ENCODE measurements around the gene ORC4.

Gene ORC4

DNA sequence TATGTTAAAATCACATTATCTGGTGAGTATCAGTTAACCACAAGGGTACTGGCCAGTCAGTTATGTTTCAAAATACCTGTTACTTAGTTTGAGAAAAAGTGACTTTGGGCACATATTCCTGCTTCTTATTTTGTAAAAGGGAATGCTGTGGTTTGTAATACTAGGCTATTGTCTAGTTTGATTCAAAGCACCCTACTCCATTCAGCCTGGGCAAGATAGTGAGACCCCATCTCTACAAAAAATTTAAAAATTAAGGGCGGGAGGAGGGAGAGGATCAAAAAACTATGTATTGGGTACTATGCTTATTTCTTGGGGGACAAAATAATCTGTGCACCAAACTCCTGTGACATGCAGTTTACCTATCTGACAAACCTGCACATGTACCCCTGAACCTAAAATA, 19.2 kb upstream of the ORC4 start:
- Mint-ChIP-seq H3K4me3 (no peak overlapping the region), H3K36me3 (ENCODE audit: low read depth) (peaks cover 10% of the 10 kb centered on the region), H3K4me1 (peaks cover 4% of the 10 kb centered on the region), H3K9me3 (no peaks in the 10 kb centered on the region), H3K27ac (no peak overlapping the region), H3K27me3 (ENCODE audit: low read depth) (no peaks in the 10 kb centered on the region)
- TF ChIP-seq, protein P1, sequence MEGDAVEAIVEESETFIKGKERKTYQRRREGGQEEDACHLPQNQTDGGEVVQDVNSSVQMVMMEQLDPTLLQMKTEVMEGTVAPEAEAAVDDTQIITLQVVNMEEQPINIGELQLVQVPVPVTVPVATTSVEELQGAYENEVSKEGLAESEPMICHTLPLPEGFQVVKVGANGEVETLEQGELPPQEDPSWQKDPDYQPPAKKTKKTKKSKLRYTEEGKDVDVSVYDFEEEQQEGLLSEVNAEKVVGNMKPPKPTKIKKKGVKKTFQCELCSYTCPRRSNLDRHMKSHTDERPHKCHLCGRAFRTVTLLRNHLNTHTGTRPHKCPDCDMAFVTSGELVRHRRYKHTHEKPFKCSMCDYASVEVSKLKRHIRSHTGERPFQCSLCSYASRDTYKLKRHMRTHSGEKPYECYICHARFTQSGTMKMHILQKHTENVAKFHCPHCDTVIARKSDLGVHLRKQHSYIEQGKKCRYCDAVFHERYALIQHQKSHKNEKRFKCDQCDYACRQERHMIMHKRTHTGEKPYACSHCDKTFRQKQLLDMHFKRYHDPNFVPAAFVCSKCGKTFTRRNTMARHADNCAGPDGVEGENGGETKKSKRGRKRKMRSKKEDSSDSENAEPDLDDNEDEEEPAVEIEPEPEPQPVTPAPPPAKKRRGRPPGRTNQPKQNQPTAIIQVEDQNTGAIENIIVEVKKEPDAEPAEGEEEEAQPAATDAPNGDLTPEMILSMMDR (IDR thresholded peaks at IDR 0.05; ENCODE audit: unreplicated experiment in 3 of 3), result no peak

DNA sequence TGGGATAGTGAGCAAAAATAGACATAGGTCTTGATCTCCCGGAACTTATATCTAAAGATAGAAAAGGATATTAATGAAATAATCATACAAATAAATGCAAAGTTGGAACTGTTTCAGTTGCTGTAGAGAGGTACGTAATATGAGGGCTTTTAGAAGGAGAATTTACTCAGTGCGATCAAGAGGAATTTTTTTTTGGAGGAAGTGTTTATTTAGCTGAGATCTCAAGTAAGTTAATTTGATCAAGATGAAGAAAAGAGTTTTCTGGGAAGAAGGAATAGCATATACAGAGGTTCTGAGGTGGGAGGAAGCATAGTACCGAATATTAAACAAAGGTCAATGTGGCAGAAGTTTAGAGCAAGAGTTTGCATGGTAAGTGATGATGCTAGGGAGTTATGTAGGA, 11.7 kb upstream of the ORC4 start:
- H3K36me3 Mint-ChIP-seq (ENCODE audit: low read depth), result no peaks in the 10 kb centered on the region
- H3K27me3 Mint-ChIP-seq (ENCODE audit: low read depth), result no peaks in the 10 kb centered on the region
- TF ChIP-seq, protein P1 (IDR thresholded peaks at IDR 0.05; ENCODE audit: unreplicated experiment in 3 of 3), result no peak
- no peak overlapping the region for H3K27ac Mint-ChIP-seq
- no peaks in the 10 kb centered on the region for H3K9me3 Mint-ChIP-seq
- peaks cover 11% of the 10 kb centered on the region for H3K4me1 Mint-ChIP-seq
- H3K4me3 Mint-ChIP-seq, result no peak overlapping the region

DNA sequence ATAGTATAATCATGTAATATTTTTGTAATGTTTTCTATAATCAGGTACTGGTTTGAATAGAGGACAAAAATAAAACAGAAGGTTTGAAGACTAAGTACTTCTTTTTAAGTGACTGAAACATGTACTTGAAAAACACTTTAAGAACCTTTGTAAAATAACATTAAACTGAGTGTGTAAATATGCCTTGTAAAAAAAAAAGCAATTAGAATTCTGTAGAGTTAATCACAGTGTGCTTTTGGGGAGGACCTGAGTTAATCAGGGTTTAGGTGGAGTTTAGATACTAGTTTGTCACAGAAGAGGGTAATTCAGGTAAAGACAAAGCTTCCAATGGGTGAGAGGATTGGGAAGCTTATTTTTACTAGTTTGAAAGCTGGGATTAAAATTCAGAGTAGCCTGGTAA, 10.6 kb upstream of the ORC4 start:
- Mint-ChIP-seq H3K27ac (peak overlapping the region in 2 of 3 experiments; percentile 31 to 65), H3K4me3 (no peak overlapping the region), H3K9me3 (no peaks in the 10 kb centered on the region), H3K27me3 (ENCODE audit: low read depth) (no peaks in the 10 kb centered on the region), H3K4me1 (peaks cover 11% of the 10 kb centered on the region), H3K36me3 (ENCODE audit: low read depth) (no peaks in the 10 kb centered on the region)
- TF ChIP-seq, protein P1 (IDR thresholded peaks at IDR 0.05; ENCODE audit: unreplicated experiment in 3 of 3), result no peak

DNA sequence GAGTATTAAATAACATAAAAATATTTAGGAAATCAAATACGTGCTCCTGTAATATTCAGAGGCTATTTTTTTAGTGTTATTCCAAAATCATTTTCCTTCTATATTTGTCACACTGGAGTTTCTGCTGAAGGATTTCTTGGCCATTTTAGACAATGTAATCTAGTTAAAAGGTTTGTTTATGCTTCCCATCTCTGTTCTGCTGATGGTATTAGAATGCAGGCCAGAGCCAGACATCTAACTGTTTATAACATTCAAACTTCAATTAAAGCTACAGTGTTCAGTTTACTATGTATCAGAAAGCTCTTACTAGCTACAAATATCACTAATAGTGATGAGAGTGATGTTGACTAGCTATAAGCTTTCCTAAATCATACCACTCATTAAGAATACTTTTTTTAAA, 8.2 kb upstream of the ORC4 start:
- peaks cover 20% of the 10 kb centered on the region for H3K4me1 Mint-ChIP-seq
- TF ChIP-seq, protein P1 (IDR thresholded peaks at IDR 0.05; ENCODE audit: unreplicated experiment in 3 of 3), result no peak
- no peaks in the 10 kb centered on the region for H3K9me3 Mint-ChIP-seq
- H3K36me3 Mint-ChIP-seq (ENCODE audit: low read depth), result no peaks in the 10 kb centered on the region
- peak overlapping the region in 1 of 3 experiments; percentile 58 for H3K27ac Mint-ChIP-seq
- no peaks in the 10 kb centered on the region for H3K27me3 Mint-ChIP-seq (ENCODE audit: low read depth)
- H3K4me3 Mint-ChIP-seq, result no peak overlapping the region

DNA sequence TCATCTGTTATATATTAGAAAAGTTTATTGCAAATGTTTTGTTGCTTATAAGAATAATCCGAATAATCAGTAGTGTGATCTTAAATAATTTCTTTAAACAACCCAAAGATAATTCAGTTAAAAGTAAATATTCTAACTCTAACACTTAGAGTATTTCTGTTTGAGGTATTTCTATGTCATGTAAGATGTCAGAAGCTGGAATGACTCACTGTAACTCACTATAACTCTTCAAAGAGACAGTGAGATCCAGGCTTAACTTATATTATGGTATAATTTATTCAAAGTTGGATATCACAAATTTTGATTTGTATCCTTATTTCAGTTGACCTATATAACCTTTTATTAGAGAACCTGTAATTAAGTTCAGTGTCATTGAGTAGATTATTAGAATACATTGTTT, 7.3 kb upstream of the ORC4 start:
- TF ChIP-seq, protein P1 (IDR thresholded peaks at IDR 0.05; ENCODE audit: unreplicated experiment in 3 of 3), result no peak
- Mint-ChIP-seq H3K4me1 (peaks cover 30% of the 10 kb centered on the region), H3K27me3 (ENCODE audit: low read depth) (no peaks in the 10 kb centered on the region), H3K4me3 (no peak overlapping the region), H3K36me3 (ENCODE audit: low read depth) (no peaks in the 10 kb centered on the region), H3K27ac (no peak overlapping the region), H3K9me3 (no peaks in the 10 kb centered on the region)

DNA sequence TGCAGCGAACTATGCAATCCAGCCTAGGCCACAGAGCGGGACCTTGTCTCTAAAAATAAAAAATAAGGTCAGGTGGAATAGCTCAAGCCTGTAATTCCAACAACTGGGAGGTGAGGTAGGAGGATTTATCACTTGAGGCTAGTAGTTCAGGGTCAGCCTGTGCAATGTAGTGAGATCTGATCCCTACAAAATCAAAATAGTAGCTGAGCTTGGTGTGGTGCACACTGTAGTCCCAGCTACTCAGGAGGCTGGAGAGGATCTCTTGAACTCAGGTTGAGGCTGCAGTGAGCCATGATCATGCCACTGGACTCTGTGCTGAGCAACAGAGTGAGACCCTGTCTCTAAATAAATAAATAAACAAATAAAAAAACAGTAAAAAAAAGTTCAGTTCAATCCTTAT, 6.0 kb upstream of the ORC4 start:
- no peaks in the 10 kb centered on the region for H3K27me3 Mint-ChIP-seq (ENCODE audit: low read depth)
- no peaks in the 10 kb centered on the region for H3K9me3 Mint-ChIP-seq
- H3K4me3 Mint-ChIP-seq, result no peak overlapping the region
- TF ChIP-seq, protein P1 (IDR thresholded peaks at IDR 0.05; ENCODE audit: unreplicated experiment in 3 of 3), result no peak
- no peak overlapping the region for H3K27ac Mint-ChIP-seq
- H3K4me1 Mint-ChIP-seq, result peaks cover 30% of the 10 kb centered on the region
- no peaks in the 10 kb centered on the region for H3K36me3 Mint-ChIP-seq (ENCODE audit: low read depth)

Data from nephron (organoid).